Stimulated activated CD8-positive, alpha-beta memory T cell treated with anti-CD3 and anti-CD28 coated beads, Interleukin-4, amount 100 ng/mL, for 24 hours (primary cell): ENCODE results near the gene SSNA1.

Source experiments
- DNase-seq: peaks from one replicate; pipeline ENCODE4 v3.0.0-alpha.2; 2020; ENCODE audit warnings: low read depth

SSNA1 gene

DNA sequence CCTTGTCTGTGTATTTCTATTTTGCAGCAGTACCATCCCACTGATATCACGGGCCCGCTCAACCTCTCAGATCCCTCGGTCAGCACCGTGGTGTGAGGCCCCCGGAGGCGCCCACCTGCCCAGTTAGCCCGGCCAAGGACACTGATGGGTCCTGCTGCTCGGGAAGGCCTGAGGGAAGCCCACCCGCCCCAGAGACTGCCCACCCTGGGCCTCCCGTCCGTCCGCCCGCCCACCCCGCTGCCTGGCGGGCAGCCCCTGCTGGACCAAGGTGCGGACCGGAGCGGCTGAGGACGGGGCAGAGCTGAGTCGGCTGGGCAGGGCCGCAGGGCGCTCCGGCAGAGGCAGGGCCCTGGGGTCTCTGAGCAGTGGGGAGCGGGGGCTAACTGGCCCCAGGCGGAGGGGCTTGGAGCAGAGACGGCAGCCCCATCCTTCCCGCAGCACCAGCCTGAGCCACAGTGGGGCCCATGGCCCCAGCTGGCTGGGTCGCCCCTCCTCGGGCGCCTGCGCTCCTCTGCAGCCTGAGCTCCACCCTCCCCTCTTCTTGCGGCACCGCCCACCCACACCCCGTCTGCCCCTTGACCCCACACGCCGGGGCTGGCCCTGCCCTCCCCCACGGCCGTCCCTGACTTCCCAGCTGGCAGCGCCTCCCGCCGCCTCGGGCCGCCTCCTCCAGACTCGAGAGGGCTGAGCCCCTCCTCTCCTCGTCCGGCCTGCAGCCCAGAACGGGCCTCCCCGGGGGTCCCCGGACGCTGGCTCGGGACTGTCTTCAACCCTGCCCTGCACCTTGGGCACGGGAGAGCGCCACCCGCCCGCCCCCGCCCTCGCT, 20.5 kb upstream of the SSNA1 start:
- no peak for DNase-seq

- no peak for DNase-seq
Observed at GRCh38 chr9:137168573-137168903, 19.9 kb upstream of the SSNA1 start.

GRCh38 chr9:137168904-137169856, 19.3 kb upstream of the SSNA1 start:
- no peak for DNase-seq

DNA sequence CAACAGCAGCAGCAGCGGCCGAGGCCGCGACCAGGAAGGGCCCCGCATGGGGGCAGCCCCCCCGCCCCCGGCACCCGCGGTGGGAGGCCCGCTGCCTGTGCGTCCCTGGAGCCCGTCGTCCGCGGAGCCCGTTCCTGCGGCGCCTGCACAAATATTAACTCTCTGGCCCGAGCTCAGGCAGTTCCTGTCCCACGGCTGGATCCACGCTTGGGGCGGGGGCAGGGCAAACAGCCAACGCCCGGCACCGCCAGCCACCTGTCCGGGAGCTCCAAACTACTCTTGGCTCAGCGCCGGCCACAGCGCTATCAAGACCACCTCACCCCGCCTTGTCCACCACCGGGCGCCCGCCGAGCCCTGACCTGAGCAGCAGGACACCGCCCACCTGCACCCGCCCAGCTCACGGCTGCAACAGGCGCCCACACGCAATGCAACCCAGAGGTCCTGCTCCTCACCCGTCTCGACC, 18.5 kb upstream of the SSNA1 start, which contains the start of gene LRRC26:
LRRC26 (minus strand) TSS at position 156 of the 463 bp plus-strand sequence; CDS start at position 48, 108 bp downstream.
- DNase-seq, result no peak

GRCh38 chr9:137170486-137171148, 17.9 kb upstream of the SSNA1 start:
- no peak for DNase-seq

DNA sequence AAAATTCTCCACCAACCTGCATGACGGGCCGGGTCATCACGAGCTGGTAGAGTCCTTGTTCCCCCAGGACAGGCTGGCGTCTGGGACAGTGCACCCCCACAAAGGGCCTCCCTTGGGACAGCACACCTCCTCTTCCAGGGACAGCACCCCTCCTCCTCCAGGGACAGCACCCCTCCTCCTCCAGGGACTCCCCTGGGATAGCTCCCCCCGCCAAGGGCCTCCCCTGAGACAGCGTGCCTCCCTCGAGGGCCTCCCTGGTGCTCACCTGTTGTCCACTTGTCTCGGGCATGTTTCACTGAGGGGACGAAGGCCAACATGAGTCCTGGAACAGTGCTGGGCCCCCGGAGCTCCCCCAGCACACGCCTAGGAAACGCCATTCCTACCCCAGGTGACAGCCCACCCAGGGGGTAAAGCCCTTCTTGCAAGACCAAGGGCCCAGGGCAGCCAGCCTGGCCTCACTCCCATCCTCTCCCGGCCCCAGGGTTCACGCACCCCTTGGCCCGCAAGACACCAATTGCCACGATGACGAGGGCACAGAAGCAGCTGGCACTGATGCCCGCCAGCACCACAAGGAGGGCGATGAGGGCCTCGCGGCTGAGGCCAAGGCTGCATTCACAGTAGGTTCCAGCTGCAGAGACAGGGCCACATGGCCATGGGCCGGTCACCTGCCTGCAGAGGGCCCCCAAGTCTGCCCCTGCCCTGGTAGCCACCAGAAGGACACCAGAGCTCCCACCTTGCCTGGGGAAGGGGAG, 17.2 kb upstream of the SSNA1 start:
- DNase-seq, result no peak

DNA sequence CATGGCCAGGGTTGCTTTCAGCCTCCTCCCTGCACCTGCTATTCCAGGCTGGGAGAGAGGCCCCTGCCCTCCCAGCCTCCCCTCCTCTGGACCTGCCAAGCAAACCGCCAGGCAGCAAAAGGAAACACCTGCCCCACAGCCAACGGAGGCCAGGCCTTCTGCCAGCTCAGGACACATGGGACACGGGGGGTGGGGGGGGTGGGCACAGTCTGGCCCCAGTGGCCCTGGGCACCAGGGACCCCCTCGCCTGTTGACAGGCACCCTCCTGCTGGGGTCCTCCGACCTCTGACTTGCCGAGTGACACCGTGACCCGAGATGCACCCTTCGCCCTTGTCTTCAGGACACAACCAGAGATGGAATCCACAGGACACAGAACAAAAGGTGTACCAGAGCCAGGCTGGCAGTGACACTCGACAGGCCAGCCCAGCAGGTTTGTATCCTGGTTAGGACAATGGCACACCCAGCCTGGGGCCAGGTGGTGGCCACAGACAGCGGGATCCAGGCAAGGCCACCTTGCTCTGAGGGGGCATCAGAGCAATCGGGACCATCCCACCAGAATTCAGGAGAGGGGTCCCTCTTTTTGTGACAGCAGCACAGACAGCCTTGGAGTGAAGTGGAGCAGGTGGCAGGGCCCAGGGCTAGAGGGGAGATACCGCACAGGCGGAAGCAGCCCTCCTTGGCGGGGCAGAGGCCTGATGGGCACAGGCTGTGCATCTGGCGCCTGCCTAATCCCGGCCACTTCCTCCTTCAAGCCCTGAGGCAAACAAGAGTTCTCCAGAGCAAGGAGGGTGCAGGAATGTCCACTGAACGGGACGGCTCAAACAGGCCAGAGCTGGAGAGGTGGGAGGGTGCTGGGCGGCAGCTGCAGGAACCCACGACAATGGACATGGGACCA, 15.3 kb upstream of the SSNA1 start:
- DNase-seq, result no peak

GRCh38 chr9:137173796-137174664, 14.4 kb upstream of the SSNA1 start:
- DNase-seq, result no peak

GRCh38 chr9:137174722-137175293, 13.7 kb upstream of the SSNA1 start:
- no peak for DNase-seq

- no peak for DNase-seq
Observed at GRCh38 chr9:137175345-137175961, 13.0 kb upstream of the SSNA1 start.

- no peak for DNase-seq
Observed at GRCh38 chr9:137176302-137177182, 11.9 kb upstream of the SSNA1 start.

- no peak for DNase-seq
Observed at GRCh38 chr9:137178201-137178938, 10.1 kb upstream of the SSNA1 start.

DNA sequence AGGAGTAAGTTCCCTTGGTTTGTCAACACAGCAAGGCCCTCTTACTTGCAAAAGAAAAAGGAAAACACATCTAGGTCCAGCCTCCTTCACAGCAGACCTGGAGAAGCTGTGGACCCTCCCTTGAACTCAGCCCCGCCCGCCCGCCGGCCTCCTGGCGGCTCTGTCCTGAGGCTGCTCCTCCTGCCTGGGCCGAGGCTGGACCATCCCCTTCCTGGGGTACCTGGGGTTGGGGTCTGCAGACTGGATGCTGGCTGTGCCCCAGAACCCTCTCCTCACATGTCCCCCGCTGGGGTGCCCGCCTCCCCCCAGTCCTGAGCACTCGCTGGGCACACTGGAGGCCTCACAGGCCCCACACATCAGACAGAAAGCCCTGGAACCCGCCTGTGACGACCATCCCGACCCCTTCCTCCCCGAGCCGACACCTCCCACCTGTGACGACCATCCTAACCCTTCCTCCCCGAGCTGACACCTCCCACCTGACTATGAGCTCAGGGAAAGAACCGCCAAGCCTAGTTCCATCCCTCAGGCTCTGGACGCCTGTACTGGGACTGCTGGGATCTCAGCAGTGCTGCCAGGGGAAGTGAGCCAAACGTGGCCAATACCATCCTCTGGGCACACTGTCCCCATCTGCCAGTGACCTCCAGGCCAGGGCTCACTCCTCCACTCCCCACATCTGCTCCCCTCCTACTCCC, 9.4 kb upstream of the SSNA1 start:
- DNase-seq, result no peak

GRCh38 chr9:137179761-137180160, 8.7 kb upstream of the SSNA1 start:
- DNase-seq, result no peak

DNA sequence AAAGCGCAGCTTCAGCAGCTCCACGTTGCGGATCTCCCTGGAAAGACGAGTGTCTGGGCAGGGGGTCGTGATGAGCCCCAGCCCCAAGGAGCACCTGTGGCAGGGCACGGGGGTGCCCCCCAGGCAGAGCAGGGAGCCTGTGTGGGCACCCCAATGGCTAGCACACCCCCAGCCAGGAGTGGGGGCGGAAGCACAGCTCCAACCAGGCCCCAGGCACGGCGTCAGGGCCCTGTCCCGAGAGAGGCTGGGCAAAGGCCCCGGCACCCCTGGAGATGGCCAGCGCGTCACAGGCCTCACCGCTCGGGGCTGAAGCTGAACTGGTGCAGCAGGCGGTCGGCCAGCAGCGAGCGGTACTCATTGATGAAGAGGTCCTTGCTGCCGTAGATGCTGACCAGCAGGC, 8.0 kb upstream of the SSNA1 start:
- no peak for DNase-seq

GRCh38 chr9:137181680-137182079, 6.8 kb upstream of the SSNA1 start:
- no peak for DNase-seq
